H1 (cell line): ENCODE data around the gene PPM1F. TPM values are rescaled to one million over a fixed set of nuclear protein-coding genes. Genes with fewer than 3 reads are reported as not detected.

Source experiments
- CTCF ChIA-PET: fragments of 300-600 bp; sonication (Branson Sonifier 250); formaldehyde crosslinking; loops from one replicate; lab custom pipeline; 2021; ENCODE audit not compliant: partially characterized antibody; lab: Charles Lee
- POLR2A ChIA-PET: fragments of 300-600 bp; sonication (Branson Sonifier 250); formaldehyde crosslinking; loops from one replicate; lab custom pipeline; 2021; ENCODE audit warnings: inconsistent platforms; ENCODE audit not compliant: partially characterized antibody; lab: Charles Lee
- DNase-seq, 2 experiments: peaks; one replicate each; pipeline versions ENCODE4 v3.0.0 to v3.0.0-alpha.2; 2010 to 2022; ENCODE audit warnings: low spot score in 2 of 2, low read depth in 1 of 2, mixed read lengths in 1 of 2
- FAIRE-seq: peaks from 2 replicates; lab custom pipeline; 2011; peaks lifted over from hg19 to GRCh38; lab: Jason Lieb, UNC
- H2AFZ ChIP-seq: 2 replicates; pipeline ENCODE4 v1.8.1; 2012; ENCODE audit warnings: low read length, inconsistent platforms
- H2AK5ac ChIP-seq: 2 replicates; pipeline ENCODE4 v1.6.1; 2013; ENCODE audit warnings: low read depth, low read length
- H2BK120ac ChIP-seq: replicated peaks from 2 replicates; pipeline ENCODE3; 2013; ENCODE audit warnings: low read depth, low read length, inconsistent platforms
- H2BK12ac ChIP-seq: 2 replicates; pipeline ENCODE4 v1.6.1; 2013; ENCODE audit warnings: low read depth, low read length
- H2BK15ac ChIP-seq: 2 replicates; pipeline ENCODE4 v1.6.1; 2013; ENCODE audit warnings: low read length
- H2BK20ac ChIP-seq: 2 replicates; pipeline ENCODE4 v1.6.1; 2013; ENCODE audit warnings: low read length
- H2BK5ac ChIP-seq: 2 replicates; pipeline ENCODE4 v1.6.1; 2013; ENCODE audit warnings: low read depth, low read length
- H3K14ac ChIP-seq: 2 replicates; pipeline ENCODE4 v1.6.1; 2013; ENCODE audit warnings: inconsistent platforms; ENCODE audit not compliant: insufficient read length
- H3K18ac ChIP-seq: 2 replicates; pipeline ENCODE4 v1.6.1; 2013; ENCODE audit warnings: low read length; ENCODE audit errors: extremely low read depth
- H3K23ac ChIP-seq: 2 replicates; pipeline ENCODE4 v1.6.1; 2013; ENCODE audit warnings: inconsistent platforms; ENCODE audit not compliant: insufficient read length
- H3K23me2 ChIP-seq: 2 replicates; pipeline ENCODE4 v1.6.1; 2013; ENCODE audit warnings: low read depth, low read length
- H3K27ac ChIP-seq: 2 replicates; pipeline ENCODE4 v1.6.1; 2011; ENCODE audit warnings: low read depth, low read length, inconsistent platforms
- H3K27me3 ChIP-seq, 4 experiments: replicated peaks in 1 of 4; 1 replicate in 1 of 4; 2 replicates in 3 of 4; pipeline versions ENCODE4 v1.6.1 to v1.8.1; 2011 to 2013; ENCODE audit warnings: low read length in 3 of 4, mild to moderate bottlenecking in 3 of 4, inconsistent platforms in 2 of 4, mixed read lengths in 2 of 4, moderate library complexity in 1 of 4; ENCODE audit not compliant: control insufficient read depth in 3 of 4, insufficient read depth in 3 of 4; ENCODE audit errors: extremely low read depth in 1 of 4
- H3K36me3 ChIP-seq, 4 experiments: 2 replicates each; pipeline versions ENCODE4 v1.6.1 to v1.8.1; 2011 to 2013; ENCODE audit warnings: mild to moderate bottlenecking in 4 of 4, low read length in 3 of 4, moderate library complexity in 2 of 4, control low read depth in 1 of 4, inconsistent platforms in 1 of 4; ENCODE audit not compliant: insufficient read depth in 4 of 4, control insufficient read depth in 2 of 4
- H3K4ac ChIP-seq: replicated peaks from 2 replicates; pipeline ENCODE3; 2013; ENCODE audit warnings: low read length, low read depth, mixed read lengths, inconsistent platforms; ENCODE audit not compliant: insufficient read length
- H3K4me1 ChIP-seq, 4 experiments: replicated peaks in 1 of 4; 1 replicate in 1 of 4; 2 replicates in 3 of 4; pipeline versions ENCODE4 v1.6.1 to v1.8.1; 2011 to 2013; ENCODE audit warnings: low read length in 3 of 4, inconsistent platforms in 2 of 4, mixed read lengths in 1 of 4; ENCODE audit not compliant: insufficient read depth in 4 of 4, control insufficient read depth in 3 of 4
- H3K4me2 ChIP-seq, 2 experiments: 2 replicates each; pipeline versions ENCODE4 v1.6.1 to v1.8.1; 2011 to 2013; ENCODE audit warnings: low read depth in 2 of 2, low read length in 2 of 2, control low read depth in 1 of 2, inconsistent platforms in 1 of 2, mild to moderate bottlenecking in 1 of 2; ENCODE audit not compliant: insufficient read depth in 1 of 2
- H3K4me3 ChIP-seq, 4 experiments: fragments of 200-600, 300-600 bp in 1 of 4; sonication (generic), shearing (Covaris generic), sonication (Bioruptor Twin) in 1 of 4; 2 replicates each; pipeline versions ENCODE4 v1.5.1 to v1.8.1; 2011 to 2016; ENCODE audit warnings: low read length in 4 of 4, low read depth in 3 of 4, control low read depth in 2 of 4, inconsistent platforms in 2 of 4, mild to moderate bottlenecking in 2 of 4, mixed read lengths in 1 of 4, moderate library complexity in 1 of 4; ENCODE audit not compliant: insufficient read depth in 2 of 4; ENCODE audit errors: extremely low read depth in 1 of 4
- H3K56ac ChIP-seq: replicated peaks from 2 replicates; pipeline ENCODE3; 2013; ENCODE audit warnings: low read depth, mild to moderate bottlenecking, mixed read lengths, low read length, inconsistent platforms; ENCODE audit not compliant: insufficient read length
- H3K79me1 ChIP-seq: 2 replicates; pipeline ENCODE4 v1.6.1; 2013; ENCODE audit warnings: low read depth, low read length, control low read depth
- H3K79me2 ChIP-seq, 2 experiments: 2 replicates each; pipeline versions ENCODE4 v1.6.1 to v1.8.1; 2012 to 2013; ENCODE audit warnings: low read length in 2 of 2, mild to moderate bottlenecking in 2 of 2, inconsistent platforms in 1 of 2; ENCODE audit not compliant: insufficient read depth in 2 of 2, control insufficient read depth in 1 of 2
- H3K9ac ChIP-seq, 4 experiments: replicated peaks in 1 of 4; 1 replicate in 1 of 4; 2 replicates in 3 of 4; pipeline versions ENCODE4 v1.6.1 to v1.8.1; 2011 to 2013; ENCODE audit warnings: low read depth in 3 of 4, low read length in 3 of 4, control low read depth in 2 of 4, mild to moderate bottlenecking in 2 of 4, moderate library complexity in 2 of 4, inconsistent platforms in 1 of 4; ENCODE audit errors: extremely low read depth in 1 of 4
- H3K9me3 ChIP-seq, 2 experiments: 2 replicates each; pipeline versions ENCODE4 v1.6.1 to v1.8.1; 2012 to 2013; ENCODE audit warnings: mild to moderate bottlenecking in 2 of 2, moderate library complexity in 2 of 2, control low read depth in 1 of 2, inconsistent platforms in 1 of 2, low read depth in 1 of 2, low read length in 1 of 2, mixed read lengths in 1 of 2; ENCODE audit not compliant: insufficient read depth in 2 of 2
- H4K20me1 ChIP-seq, 2 experiments: replicated peaks in 1 of 2; 2 replicates each; pipeline versions ENCODE3 to v1.8.1; 2011 to 2013; ENCODE audit warnings: inconsistent platforms in 2 of 2, low read length in 2 of 2, mild to moderate bottlenecking in 1 of 2; ENCODE audit not compliant: insufficient read depth in 2 of 2, control insufficient read depth in 1 of 2
- H4K5ac ChIP-seq: 2 replicates; pipeline ENCODE4 v1.6.1; 2013; ENCODE audit warnings: low read length, low read depth, mixed read lengths, inconsistent platforms; ENCODE audit not compliant: insufficient read length
- H4K8ac ChIP-seq: 2 replicates; pipeline ENCODE4 v1.8.0; 2013; ENCODE audit warnings: mild to moderate bottlenecking, moderate library complexity, low read length, inconsistent platforms; ENCODE audit not compliant: insufficient read depth; ENCODE audit errors: extremely low read depth
- H4K91ac ChIP-seq: replicated peaks from 2 replicates; pipeline ENCODE3; 2013; ENCODE audit warnings: low read length, mixed read lengths, inconsistent platforms; ENCODE audit not compliant: insufficient read length
- BCL11A ChIP-seq, 2 experiments: IDR thresholded peaks; one replicate each; pipeline ENCODE4 v1.6.1; 2011; ENCODE audit warnings: low read depth in 2 of 2, low read length in 2 of 2, mild to moderate bottlenecking in 2 of 2
- BRCA1 ChIP-seq: IDR thresholded peaks from 2 replicates; pipeline ENCODE4 v1.6.1; 2012; ENCODE audit warnings: low read depth, low read length, improper control_type of control experiment
- CBX5 ChIP-seq: fragments of 300-800, 300-1000 bp; sonication (generic); IDR thresholded peaks from 2 replicates; pipeline ENCODE4 v1.7.1; 2016; ENCODE audit warnings: antibody characterized with exemption, low read length, low read depth
- CEBPB ChIP-seq: IDR thresholded peaks from 2 replicates; pipeline ENCODE4 v1.6.1; 2012; ENCODE audit warnings: low read depth, low read length
- GTF2F1 ChIP-seq: IDR thresholded peaks from 2 replicates; pipeline ENCODE4 v1.6.1; 2012; ENCODE audit warnings: low read depth, low read length, improper control_type of control experiment, borderline replicate concordance
- HDAC2 ChIP-seq, 2 experiments: fragments of 300-600 bp in 1 of 2; sonication (generic) in 1 of 2; IDR thresholded peaks; 2 replicates each; pipeline ENCODE4 v1.6.1; 2011 to 2012; ENCODE audit warnings: low read depth in 2 of 2, low read length in 2 of 2, mild to moderate bottlenecking in 2 of 2, moderate library complexity in 2 of 2, borderline replicate concordance in 1 of 2, inconsistent platforms in 1 of 2
- PHF8 ChIP-seq: fragments of 200-600 bp; sonication (generic); conservative IDR thresholded peaks from 2 replicates; pipeline ENCODE4 v1.7.1; 2012; ENCODE audit warnings: low read depth, mild to moderate bottlenecking, inconsistent platforms, low read length, moderate library complexity
- SIRT6 ChIP-seq: IDR thresholded peaks from one replicate; pipeline ENCODE4 v1.7.1; 2012; ENCODE audit warnings: low read length, inconsistent platforms
- SIX5 ChIP-seq: IDR thresholded peaks from 2 replicates; pipeline ENCODE4 v1.6.1; 2011; ENCODE audit warnings: mild to moderate bottlenecking, low read depth, low read length
- TEAD4 ChIP-seq: IDR thresholded peaks from 2 replicates; pipeline ENCODE4 v1.6.1; 2012; ENCODE audit warnings: low read depth, low read length, inconsistent platforms, mixed read lengths
- WGBS, 2 experiments: shearing (Covaris generic) in 1 of 2; methylation state at CpG; one replicate each; pipeline versions ENCODE4 v1.1.6 to v1.1.7; 2013 to 2015; ENCODE audit warnings: low lambda C conversion rate in 2 of 2, mixed read lengths in 2 of 2, inconsistent platforms in 1 of 2, low coverage in 1 of 2, missing lambda C conversion rate in 1 of 2; ENCODE audit not compliant: insufficient replicate concordance in 2 of 2, insufficient coverage in 1 of 2, insufficient read length in 1 of 2; ENCODE audit errors: extremely low coverage in 1 of 2, missing lambda C conversion rate in 1 of 2; 5-methylcytosine and 5-hydroxymethylcytosine counted together
- polyA plus RNA-seq, 7 experiments: library from polyadenylated mRNA; depleted of rRNA in 3 of 7; stranded (reverse) in 5 of 7; unstranded in 2 of 7; fragments of >200 nt in 5 of 7; fragments of 200-250 nt in 2 of 7; gene quantifications; 1 replicate in 5 of 7; 2 replicates in 1 of 7; 4 replicates in 1 of 7; pipeline versions ENCODE4 v1.2.1 to v1.2.3, GENCODE V29; 2011 to 2013; ENCODE audit warnings: missing spikeins in 2 of 7, mixed read lengths in 2 of 7
- total RNA-seq: library from RNA; stranded (reverse); fragmentation: NEBNext Ultra II Directional; extraction: Animal tissue kit (Norgen Biotek cat#: 25700); gene quantifications from 2 replicates; pipeline ENCODE4 v1.2.1, GENCODE V29; 2021

The PPM1F gene
- total and polyA plus RNA-seq, 2 of the 8 experiments (the other 6 are each of a cell fraction or from before 2014, with no cell fraction given) = 12.4 to 22.8 TPM

DNA sequence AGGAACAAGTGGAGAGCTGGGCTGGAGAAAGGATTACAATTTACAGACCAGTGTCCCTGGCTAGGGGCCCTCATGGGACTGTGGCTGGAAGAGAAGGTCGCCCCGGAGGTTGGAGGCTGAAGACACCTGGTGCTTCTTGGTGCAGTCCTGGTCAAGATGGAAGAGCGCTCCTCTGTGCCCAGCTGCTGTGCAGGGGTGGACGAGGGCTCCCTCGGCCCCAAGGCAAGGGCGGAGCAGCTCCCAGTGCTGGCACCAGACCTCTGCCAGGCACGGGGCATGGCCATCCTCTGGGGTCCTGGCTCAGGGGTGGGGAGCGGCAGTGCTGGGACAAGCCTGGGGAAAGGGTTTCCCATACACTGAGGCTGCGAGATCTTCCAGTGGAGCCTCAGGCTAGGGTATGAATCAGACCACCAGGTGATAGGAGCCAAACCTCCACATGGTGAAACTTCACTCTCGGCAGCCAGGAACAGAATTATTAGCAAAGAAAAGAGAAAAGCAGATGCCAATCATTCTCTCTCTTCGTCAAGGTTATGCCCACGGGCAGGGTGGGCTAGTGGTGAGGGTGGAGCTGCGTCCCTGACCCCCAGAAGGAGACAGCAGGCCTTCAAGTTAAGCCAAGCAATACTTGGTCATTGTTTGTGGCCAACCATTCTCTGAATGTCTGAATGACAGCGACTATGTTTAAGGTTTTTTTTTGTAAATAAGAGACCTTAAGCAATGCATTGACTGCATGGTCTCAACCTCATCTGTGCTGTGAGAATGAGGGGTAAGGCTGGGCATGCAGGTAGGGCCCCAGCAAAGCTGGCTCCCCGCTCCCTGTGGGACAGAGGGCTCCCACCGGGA is 32.1 kb downstream of the PPM1F start:
- H3K56ac ChIP-seq = no peak overlapping the region
- peak overlapping the region; percentile 44; the same call in 1 of the 2 replicates for H3K27ac ChIP-seq
- peak overlapping the region; percentile 86; the same call in 1 of the 2 replicates for H2BK12ac ChIP-seq
- no peak overlapping the region for H3K9ac ChIP-seq
- H2BK15ac ChIP-seq = peak overlapping the region; percentile 88
- FAIRE-seq = no peak
- peak overlapping the region; percentile 97 for H2BK5ac ChIP-seq
- H2AFZ ChIP-seq = no peak overlapping the region
- peak overlapping the region; percentile 77 for H4K91ac ChIP-seq
- H3K4me1 ChIP-seq = peaks cover 13 to 51% (median 39%) of the 10 kb centered on the region in 4 experiments
- no peaks in the 10 kb centered on the region for H3K23me2 ChIP-seq
- no peak overlapping the region for H3K23ac ChIP-seq
- H3K14ac ChIP-seq = no peak overlapping the region
- H3K79me1 ChIP-seq = no peaks in the 10 kb centered on the region
- peak overlapping the region; percentile 2; the same call in 1 of the 2 replicates for H2AK5ac ChIP-seq
- H2BK120ac ChIP-seq = peak overlapping the region; percentile 50
- H3K4me3 ChIP-seq = no peak overlapping the region
- no peak overlapping the region for H4K8ac ChIP-seq
- peak overlapping the region; percentile 51 for H2BK20ac ChIP-seq
- no peaks in the 10 kb centered on the region for H3K79me2 ChIP-seq
- H3K9me3 ChIP-seq = no peaks in the 10 kb centered on the region
- no peaks in the 10 kb centered on the region for H3K36me3 ChIP-seq
- DNase-seq = no peak
- CTCF ChIA-PET = interaction anchor here (0.5 to 7.5 kb wide), 4 partner anchors 18 to 140 kb away, joined by 3 to 59 read pairs (median 4); partner anchors contain the start of gene MAPK1
- 85% methylated on average over 16 of the region's 16 CpGs; no CpG with 5 or more reads in 1 of the 2 experiments for WGBS, 2 experiments
- H3K27me3 ChIP-seq = no peaks in the 10 kb centered on the region; a peak in 1 of 7 replicates
- POLR2A ChIA-PET = interaction anchor here (0.5 to 1.4 kb wide), 6 partner anchors 13 to 262 kb away, joined by 3 read pairs; no protein-coding TSS in a partner anchor
- no peaks in the 10 kb centered on the region for H4K20me1 ChIP-seq
- H4K5ac ChIP-seq = no peak overlapping the region
- H3K4me2 ChIP-seq = peak overlapping the region; percentile 28 to 31; a peak in 1 of 4 replicates
- H3K18ac ChIP-seq = peak overlapping the region; percentile 78
- H3K4ac ChIP-seq = peak overlapping the region; percentile 6
- TF ChIP-seq TEAD4 (no peak), BRCA1 (no peak), PHF8 (no peak), CEBPB (no peak), GTF2F1 (no peak), CBX5 (no peak), SIRT6 (no peak), BCL11A (IDR thresholded peaks at IDR 0.05; ENCODE audit: low read depth in 2 of 2, low read length in 2 of 2) (no peak), SIX5 (no peak), HDAC2 (IDR thresholded peaks at IDR 0.05; ENCODE audit: borderline replicate concordance in 1 of 2, low read depth in 2 of 2, low read length in 2 of 2) (no peak)
